GM12875 (cell line): ENCODE measurements around the gene EXD3.

Experiments used
- H3K4me3 ChIP-seq: one replicate; pipeline ENCODE4 v1.5.1; 2011; ENCODE audit warnings: low read depth, low read length, control low read depth
- CTCF ChIP-seq: IDR thresholded peaks from 2 replicates; pipeline ENCODE4 v1.5.1; 2011; ENCODE audit warnings: low read depth, mild to moderate bottlenecking, control low read depth, inconsistent platforms, low read length, moderate library complexity, borderline replicate concordance; ENCODE audit not compliant: insufficient read depth

EXD3 gene

GRCh38 chr9:137295238-137295811 is 127.6 kb downstream of the EXD3 start:
- peak; percentile 88 for TF ChIP-seq CTCF
- H3K4me3 ChIP-seq: no peak overlapping the region

DNA sequence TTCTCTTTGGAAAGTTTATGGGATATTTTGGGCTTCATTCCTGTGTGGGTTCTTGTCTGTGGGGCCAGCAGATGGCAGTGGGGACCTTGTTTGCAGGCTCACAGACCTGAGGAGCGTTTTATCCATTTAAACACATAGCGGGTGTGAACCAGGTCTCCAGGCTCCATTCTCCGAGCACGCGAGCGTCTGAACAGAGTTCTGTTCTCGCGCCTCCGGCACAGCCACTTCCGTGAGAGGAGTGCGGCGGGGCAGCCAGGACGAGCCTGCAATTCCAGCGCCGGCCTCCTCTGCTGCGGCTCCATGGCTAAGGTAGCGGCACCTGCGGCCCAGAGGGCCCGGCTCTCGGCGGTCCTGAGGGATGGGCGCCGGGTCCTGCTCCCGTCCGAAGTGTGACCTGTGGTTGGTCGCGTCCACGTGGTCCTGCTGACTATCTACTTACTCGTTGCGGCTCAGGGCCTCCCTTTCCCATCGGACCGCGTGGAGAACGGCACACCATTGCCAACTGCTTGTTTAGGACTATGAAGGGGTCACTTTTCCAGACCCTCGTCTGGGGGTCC is 128.2 kb downstream of the EXD3 start:
- TF ChIP-seq CTCF: 0 out of 2 replicates have a peak, but pooled peaks have one; percentile 5

DNA sequence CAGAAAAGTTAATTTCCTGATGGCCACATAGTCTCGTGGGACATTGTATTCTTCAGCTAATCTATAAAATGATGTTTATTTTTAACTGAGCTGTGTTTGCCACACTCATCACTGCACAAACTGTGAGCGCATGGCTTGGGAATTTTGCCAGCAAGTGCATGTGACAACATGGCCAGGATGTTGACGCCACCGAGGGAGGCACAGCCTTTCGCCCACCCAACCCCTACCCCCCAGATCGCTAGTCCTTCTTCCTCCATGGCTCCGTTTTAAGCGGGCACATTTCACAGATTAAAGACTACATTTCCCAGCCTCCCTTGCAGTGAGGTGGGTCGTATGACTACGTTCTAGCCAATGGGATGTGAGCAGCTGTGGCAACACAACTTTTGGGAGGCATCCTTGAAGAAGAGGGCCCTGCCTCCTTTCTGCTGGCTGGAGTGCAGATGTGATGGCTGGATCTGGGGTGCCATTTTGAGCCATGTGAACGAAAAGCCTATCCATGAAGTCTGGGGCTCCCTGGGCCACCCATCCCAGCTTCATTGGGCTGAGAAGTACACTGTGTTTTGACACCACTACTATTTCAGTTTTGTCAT is 128.8 kb downstream of the EXD3 start:
- TF ChIP-seq CTCF: no peak

More for the DNA sequence above, 128.2 kb downstream of the EXD3 start:
- H3K4me3 ChIP-seq: no peak overlapping the region

DNA sequence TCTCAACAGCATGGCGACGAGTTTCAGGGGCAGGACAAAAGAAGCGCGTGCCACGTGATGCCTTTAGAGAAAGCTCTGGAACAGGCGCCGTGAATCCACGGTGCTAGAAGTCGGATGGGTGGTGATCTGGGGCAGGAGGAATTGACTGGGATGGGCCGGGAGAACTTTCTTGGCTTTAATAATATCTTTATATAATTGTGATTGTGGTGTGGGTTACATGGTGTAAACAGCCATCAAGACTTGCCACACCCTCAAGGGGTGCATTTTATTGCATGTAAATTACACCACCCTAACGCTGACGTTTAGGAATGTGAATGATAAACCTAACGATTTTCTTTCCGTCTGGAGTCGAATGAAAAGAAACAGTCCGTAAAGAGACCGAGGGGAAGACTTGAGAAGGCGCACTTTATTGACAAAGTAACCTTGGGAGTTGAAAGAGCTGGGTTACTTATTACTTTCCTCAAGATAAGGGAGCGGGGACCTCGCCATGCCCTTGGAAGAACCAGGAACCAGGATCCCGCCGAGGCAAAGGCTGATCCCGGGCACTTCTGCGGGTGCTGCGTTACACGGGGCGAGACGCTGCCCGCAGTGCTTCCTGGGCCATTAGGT is 129.4 kb downstream of the EXD3 start:
- no peak for TF ChIP-seq CTCF
- no peak overlapping the region for H3K4me3 ChIP-seq

More for the DNA sequence above, 128.8 kb downstream of the EXD3 start:
- no peak overlapping the region for H3K4me3 ChIP-seq

DNA sequence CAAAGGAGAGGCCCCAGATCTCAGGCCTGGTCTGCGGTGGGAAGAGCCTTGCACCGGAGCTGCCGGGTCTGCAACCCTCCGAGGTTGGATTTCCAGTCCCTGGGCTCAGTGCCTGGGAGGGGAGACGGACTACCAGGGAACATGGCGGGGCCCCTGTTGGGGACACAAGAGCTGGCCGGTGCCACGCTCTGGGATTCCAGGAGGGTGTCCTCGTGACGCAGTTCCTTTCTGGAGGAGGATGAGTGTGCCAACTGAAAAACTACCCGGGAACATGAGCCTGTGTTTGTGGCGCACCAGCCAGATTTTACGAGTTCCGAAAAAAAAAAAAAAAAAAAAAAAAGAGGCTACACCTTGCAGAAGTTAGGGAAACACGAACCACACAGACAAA is 129.9 kb downstream of the EXD3 start:
- no peak overlapping the region for H3K4me3 ChIP-seq
- no peak for TF ChIP-seq CTCF

DNA sequence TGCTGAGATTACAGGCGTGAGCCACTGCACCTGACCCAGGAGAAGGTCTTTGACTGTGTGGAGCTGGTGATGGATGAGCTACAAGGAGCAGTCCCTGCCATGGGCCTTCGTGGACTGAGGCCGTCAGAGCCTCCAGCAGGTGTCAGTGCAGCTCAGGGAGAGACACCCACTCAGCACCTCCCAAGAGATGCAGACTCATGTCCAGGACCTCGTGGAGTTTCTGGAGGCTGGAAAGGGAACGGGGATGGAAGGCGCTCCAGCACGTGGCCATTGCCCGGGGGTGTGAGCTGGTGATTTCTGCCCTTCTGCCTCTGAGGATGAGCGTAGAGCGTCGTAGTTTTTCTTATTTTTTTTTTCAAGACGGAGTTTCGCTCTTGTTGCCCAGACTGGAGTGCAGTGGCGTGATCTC is 136.0 kb downstream of the EXD3 start:
- peak; percentile 56 for TF ChIP-seq CTCF
- no peak overlapping the region for H3K4me3 ChIP-seq

DNA sequence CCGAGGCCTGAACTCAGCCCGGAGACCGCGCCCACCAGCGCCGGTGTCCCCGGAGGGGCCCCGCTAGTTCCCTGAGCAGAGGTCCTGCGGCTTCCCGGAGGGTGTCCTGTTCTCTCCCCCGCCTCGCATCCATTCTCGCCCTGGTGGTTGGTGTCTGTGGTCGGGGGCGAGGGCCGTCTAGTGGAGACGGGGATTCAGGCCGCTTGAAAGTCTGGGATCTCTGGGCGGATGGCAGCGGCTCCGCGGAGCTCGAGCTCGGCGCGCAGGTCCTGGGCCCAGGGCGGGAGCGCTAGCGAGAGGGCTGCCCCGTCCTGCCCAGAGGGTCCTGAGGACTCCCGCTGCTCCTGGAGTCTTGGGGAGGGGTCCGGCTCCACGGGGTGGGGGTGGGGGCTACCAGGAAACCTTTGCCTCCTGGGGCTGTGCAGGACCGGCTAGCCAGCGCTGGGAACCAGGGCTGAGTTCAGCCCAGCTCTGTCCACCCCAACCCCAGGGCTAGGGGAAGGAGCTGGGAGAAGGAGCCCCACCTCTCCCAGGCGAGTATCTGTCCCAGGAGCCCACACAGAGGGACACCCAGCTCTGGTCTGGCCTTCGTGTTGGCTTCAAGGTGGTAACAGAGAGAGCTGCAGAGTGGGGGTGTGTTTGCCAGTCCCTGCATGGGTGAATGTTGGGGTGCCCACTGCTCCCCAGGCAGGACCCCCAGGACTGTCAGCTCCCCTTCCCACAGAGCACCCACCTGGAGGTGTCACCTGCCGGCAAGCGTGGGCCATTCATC is 141.4 kb downstream of the EXD3 start:
- TF ChIP-seq CTCF: no peak

More for the DNA sequence above, 141.4 kb downstream of the EXD3 start:
- H3K4me3 ChIP-seq: no peak overlapping the region
